Glomerular endothelial cell (primary cell): Measurements from ENCODE around the gene RPS6KA2. TPM values are rescaled to one million over a fixed set of nuclear protein-coding genes. Genes with fewer than 3 reads are reported as not detected.
"Not testable (repeated sequence)": the region's sequence is repeated elsewhere in the genome, so short reads cannot be mapped to it uniquely, and the experiment has no call there.

ENCODE experiments used
- DNase-seq: peaks from one replicate; pipeline ENCODE4 v3.0.0-alpha.2; 2011; ENCODE audit warnings: low read depth, low spot score; ENCODE audit errors: extremely low read depth
- total RNA-seq: library from RNA; depleted of rRNA; stranded (reverse); fragments of >200 nt; gene quantifications from 2 replicates; pipeline ENCODE4 v1.2.3, GENCODE V29; 2015

RPS6KA2 gene
- total RNA-seq, 1 donor from 2014 or later: 249 TPM

DNA sequence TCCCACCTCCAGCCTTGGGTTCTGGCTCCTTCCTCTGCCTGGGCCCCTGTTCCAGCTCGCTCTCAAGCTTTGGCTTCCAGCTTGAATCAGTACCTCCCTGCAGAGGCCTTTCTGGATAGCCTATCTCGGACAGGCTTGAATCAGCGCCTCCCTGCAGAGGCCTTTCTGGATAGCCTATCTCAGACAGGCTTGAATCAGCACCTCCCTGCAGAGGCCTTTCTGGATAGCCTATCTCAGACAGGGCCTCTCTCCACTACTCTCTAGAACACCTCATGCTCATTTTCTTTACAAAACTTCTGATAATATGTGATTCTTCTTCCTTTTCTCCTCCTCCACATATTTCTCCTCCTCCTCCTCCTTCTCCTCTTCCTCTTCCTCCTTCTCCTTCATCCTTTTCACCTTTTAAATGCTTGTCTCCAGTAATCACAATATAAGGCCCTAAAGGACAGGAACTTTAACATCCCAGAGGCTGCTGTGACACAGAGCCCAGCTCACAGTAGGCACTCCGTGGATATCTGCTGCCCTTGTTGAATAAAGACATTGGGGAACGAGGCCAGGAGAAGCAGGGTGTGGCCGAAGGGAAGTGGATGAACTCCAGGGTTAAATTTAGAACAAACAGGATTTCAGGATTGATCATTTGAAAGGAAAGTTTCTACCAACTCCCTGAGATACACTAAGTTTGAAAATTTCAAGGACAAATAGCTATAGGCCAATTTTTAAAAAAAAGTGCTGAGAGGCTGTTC is 9.3 kb upstream of the RPS6KA2 start:
- no peak for DNase-seq

DNA sequence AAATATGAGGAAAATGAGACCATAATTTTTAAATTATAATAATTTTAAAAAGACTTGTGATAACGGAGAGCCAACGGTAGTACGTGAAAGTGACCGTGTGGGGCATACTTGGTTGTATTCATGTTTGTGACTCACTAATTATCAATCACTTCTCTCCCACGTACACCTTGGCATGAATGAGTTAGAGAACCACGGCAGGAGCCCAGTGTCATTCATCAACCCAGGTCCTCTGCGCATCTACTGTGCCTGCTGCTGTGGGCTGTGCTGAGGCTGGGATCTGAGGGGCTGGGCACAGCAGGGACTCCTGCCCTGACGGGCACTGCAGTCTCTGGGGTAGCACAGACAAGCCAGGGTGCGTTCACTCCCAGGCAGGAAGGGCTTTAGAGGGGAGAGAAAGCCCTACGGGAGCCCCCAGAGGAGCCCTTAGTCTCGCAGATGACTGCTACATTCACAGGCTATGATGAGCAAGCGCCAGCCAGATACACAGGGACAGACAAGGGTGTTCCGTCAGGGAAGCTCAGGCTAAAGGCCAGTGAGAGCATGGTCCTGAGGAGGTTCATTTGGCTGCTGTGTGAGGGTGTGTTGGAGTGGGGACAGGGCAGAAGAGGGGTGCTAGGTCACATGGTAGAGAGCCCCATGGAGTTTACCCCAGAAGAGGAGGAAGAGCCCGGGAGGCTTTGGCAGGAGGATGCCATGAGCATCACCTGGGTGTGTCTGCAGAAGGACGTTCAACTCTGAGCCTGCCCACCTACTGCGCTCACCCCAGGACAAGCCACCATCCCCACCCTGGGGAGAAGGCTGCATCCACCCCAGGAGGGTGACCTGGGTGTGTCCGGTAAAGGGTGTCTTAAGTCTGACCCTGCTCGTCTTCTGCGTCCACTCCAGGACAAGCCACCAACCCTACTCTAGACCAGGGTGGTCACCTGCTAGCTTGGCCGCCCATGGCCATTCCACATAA is 8.2 kb upstream of the RPS6KA2 start:
- DNase-seq: no peak

DNA sequence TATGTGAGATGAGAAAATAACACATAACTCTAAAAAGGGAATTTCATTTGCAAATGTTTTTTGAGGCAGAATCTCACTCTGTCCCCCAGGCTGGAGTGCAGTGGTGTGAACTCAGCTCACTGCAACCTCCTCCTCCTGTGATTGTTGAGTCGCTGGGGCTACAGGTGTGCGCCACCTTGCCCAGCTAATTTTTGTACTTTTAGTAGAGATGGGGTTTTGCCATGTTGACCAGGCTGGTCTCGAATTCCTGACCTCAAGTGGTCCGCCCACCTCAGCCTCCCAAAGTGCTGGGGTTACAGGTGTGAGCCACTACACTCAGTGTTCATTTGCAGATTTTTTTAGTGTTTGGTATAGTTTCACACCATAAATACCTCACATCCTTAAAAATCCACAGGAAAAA is 7.5 kb upstream of the RPS6KA2 start:
- not testable (repeated sequence) for DNase-seq

DNA sequence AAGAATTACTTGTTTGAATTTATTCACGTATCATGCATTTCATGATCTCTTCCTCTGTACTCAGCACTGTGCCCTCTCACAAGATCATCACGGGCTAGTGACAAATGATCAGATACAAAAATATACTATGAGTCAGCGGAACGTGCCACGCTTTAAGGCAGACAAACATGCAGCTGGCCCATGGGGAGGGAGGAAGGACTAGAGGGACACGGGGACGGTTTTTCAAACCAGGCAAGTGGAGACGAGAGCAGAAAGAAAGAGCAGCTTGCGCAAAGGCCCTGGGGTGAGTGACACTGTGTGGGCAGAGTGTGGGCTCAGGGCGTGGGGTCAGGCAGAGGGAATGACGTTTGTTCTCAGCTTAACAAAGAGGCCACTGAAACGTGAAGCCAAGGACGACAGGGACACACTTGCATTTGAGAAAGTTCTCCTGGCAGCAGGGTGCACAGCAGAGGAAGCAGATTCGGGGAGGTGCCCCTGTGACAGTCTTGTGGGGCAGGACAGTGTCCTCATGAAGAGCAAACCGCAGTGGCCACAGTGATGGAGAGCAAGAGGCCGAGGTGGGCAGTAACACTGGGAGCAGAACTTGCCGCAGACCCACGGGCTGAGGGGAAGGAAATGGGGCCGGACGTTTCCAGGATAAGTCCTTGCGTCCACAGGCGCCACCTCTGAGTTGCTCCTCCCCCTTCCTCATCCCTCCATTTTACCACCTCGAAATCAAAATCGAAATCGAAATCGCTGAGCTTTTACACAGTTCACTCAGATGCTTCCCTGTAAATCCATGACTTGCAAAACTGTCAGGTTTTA is 6.9 kb upstream of the RPS6KA2 start:
- no peak for DNase-seq

DNA sequence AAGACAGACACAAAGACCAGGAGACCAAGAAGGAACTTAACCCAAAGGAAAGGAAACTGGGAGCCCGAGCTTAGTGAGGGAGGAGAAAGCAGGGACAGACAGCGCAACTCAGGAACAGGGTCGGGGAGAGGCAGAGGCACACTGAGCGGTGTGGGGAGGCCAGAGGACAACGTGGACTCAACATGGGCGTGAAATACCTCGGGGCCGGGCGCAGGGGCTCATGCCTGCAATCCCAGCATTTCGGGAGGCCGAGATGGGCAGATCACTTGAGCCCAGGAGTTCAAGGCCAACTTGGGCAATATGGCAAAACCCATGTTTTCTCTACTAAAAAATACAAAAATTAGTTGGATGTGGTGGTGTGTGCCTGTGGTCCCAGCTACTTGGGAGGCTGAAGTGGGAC is 5.7 kb upstream of the RPS6KA2 start:
- no peak for DNase-seq

DNA sequence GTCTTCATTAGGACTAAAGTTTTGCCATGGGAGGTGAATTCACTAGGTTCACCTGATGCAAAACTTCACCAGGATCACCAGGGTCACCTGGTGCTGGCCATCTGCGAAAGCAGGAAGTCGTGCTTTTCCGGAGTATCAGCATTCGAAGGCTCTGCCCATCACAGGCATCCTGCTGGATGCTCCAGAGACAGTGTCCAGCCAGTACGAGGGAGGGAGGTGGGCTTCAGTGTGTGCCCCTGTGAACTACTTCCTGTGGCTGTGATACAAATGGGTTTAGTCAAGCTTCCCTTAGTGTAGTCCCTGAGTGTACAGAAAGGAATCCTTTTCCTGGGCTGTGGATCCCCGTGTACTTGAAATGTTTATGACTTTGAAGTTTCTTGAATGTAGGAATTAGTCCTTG is 3.4 kb upstream of the RPS6KA2 start:
- no peak for DNase-seq

DNA sequence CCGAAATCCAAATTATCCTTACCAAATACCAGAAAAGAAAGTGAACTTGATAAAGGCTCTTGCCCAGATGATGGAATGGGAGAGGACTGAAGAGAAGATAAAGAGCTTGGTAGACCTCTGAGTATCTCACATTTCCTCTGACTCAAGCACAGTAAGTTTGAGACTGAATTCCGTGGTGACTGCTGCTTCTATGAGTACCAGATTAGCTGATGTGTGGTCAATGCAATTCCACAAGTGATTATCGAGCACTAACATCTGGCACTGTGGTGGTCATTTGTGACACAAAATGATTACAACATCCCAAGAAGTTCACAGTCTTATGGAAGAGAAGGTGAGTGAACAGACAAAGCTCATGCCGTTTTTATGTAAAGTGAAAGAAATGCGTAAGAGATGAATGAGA is 2.6 kb upstream of the RPS6KA2 start:
- DNase-seq: no peak

DNA sequence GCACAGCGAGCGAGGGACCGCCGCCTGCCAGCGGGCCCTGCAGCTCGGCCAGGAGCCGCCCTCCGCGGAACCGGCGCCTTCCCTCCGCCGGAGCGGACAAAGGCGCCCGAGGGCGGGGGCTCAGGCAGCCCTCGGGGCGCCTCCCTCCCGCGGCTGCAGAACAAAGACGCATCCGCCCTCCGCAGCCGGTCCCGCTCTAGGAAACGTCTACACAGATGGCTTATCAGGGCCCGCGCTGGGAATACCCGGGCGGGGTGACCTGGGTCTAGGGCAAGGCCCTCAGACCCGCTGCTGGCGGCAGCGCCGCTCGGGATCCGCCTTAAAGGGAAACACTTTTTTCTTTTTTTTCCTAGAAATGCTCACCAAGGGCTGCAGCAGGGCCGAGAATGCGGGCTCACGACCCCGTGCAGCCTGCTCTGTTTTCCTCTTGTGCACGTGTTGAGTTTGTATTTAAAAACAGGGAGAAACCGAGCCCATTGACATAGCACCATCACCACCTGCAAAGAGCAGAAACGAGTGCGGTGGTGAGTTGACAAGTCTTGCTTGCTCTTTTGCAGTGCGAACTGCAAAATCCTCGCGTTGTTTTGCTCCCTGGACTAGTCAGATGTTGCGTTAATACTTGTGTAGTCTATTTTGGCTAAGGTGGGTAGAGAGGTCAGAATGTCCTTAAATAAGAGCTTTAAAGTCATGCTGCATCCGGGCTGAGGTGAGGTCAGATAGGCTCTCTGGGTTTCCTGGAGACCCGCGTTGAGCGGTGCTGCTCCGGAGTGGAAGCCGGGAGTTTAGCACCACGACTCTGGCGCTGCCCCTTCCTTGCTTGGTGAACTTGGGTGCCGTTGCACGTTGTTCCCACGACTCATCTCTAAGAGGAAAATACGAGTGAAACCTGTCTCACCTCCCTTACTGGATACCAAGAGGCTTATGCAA is 1.1 kb upstream of the RPS6KA2 start:
- DNase-seq: no peak

DNA sequence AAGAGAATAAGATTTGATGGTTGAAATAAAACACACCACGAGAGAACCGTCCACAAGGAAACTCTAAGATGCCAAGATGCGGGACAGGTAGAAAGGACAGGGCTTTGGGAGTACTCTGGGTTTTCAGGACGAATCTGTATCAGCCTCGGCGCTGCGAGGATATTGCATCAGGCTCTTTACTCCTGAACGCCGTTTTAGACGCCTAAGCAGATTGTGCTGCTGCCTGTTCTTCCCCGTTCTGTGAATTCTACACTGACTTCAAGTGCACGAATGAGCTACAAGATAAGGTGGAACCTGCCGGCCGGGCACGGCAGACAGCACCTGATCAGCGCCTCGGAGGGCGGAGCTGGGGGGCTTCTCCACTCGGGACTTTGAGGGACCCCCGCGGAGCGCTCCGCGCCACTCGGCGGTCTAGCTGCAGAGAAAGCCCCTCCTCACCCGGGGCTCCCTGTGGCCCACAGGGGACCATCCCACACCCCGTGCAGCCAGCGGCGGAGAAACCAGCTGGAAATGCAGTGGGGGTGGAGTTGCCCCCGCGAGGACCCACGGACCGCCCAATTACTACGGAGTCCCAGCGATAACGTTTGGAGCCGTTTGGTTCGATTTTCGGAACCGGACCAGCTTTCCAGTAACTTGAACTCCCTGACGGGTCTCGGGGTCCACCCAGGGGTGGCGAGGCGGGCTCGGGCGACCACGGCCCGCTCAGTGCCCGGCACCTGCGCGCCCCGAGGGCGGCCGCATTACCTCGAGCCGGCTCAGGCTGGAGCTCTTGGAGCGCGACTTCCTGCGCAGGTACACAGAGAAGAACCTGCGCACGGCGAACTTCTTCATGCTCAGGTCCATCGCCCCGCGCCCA is 646 bp downstream of the RPS6KA2 start:
- no peak for DNase-seq

DNA sequence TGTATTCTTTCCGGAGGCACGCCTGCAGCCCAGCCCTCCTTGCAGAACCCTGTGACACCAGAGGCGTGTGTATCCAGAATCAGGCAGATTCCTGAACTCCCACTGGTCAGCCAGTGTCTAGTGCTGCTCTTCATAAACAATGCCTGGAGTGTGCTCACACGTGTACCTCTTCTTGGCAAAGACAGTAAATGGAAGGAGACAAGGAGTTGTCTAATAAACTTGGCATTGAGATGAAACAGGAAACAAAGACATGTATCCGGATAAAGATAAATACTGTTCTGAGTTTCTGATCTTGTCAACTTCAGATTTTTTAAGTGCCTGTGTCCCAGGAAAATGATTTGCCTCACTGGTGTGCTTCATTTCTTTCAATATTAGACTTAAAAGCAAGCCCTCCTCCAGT is 1.7 kb downstream of the RPS6KA2 start:
- no peak for DNase-seq

DNA sequence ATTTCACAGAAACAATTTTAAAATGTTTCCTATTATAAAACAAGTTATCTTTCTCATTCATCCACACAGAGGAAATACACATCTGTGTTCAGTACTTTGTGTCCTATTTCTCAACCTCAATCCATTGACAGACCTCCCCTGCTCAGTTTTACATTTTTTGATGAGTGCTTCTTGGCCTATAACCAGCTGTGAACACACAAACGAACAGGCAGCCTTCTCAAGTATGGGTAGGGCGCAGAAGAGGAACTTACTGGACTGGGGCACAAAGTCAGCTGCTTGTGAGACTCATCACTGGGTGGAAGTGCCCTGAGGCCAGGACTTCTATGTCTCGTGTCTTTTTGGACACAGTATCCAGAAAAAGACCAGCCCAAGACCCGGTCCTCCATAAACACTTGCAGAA is 2.8 kb downstream of the RPS6KA2 start:
- no peak for DNase-seq

DNA sequence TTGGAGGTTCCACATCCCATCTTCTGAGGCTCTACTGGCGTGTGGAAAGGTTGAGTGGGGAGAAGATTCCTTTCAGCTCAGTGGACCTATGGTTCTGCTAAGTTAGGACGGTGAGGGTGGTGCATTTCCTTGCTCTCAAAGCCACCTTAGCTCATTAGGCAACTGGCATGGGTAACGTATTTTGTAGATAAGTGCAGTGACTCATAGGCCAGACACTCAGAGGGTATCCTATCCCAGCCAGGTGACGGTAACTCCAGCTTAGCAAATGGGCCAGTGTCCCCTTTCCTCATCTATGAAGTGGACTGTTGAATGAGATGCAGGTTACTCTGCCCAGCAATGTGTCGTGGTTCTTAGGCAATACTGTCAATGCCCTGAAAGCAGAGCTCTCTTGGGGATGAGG is 3.7 kb downstream of the RPS6KA2 start:
- DNase-seq: no peak

DNA sequence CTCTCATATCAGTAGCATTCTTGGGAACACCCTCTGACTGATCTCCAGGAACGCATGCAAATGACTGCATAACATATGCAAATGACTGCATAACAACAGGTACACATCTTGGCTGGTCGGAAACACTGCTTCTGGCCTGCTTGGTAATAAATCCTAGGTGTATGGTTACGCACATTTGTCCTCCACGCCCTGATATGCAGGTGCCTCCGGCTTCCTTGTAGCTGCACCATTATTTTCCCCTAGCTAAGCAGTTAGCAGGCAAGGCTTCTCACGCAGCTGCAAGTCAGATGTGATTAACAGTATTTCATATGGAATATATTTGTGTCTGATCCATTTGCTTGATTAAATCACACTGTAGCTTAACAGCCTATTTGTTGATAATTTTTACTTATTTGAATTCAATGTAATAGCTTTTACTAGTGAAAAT is 5.9 kb downstream of the RPS6KA2 start:
- no peak for DNase-seq

DNA sequence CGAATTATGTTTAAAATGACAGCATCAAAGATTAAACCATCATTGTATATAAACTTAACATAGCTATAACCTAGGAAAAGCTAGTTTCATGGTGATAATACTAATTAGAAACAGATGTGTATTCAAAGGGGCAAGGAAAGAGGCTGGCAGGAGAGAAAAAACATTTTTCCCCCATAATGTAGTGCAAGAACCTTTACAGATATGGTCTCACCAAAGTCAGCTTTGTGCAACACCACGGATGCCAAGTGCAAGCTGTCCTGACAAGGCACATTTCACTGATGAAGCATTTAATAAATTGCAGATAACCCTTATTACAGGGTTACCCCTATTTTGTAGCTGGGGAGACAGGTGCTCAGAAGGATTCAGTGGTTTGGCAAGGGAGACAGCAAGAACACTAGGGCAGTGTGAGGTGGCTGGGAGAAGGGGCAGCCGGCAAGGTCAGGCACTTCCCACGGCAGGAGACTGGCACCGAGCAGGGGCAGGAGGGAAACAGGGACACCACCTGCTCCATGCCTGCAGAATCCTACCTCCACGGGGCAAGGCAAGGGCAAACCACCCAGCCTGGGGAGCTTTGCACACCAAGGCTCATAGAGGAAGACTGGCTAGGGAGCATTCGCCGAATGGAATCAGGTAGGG is 6.5 kb downstream of the RPS6KA2 start:
- DNase-seq: no peak

DNA sequence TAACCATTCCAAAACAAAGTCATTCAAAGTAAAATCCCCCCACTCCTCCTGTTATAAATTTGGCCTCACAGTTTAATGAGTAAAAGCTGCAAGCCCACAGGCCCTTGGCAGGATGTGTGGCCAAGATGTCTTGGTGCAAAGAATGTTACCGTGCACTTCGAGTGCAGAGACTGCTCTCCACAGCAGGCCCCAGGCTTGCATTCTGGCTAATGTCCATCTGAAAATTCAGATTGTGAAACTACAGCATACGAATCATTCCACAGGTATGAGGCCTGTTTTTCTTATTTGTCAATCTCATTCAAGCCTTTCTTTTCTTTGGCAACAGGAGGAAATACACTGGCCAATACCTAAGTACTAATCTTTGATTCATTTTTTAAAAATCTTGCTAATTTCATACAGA is 7.1 kb downstream of the RPS6KA2 start:
- no peak for DNase-seq

DNA sequence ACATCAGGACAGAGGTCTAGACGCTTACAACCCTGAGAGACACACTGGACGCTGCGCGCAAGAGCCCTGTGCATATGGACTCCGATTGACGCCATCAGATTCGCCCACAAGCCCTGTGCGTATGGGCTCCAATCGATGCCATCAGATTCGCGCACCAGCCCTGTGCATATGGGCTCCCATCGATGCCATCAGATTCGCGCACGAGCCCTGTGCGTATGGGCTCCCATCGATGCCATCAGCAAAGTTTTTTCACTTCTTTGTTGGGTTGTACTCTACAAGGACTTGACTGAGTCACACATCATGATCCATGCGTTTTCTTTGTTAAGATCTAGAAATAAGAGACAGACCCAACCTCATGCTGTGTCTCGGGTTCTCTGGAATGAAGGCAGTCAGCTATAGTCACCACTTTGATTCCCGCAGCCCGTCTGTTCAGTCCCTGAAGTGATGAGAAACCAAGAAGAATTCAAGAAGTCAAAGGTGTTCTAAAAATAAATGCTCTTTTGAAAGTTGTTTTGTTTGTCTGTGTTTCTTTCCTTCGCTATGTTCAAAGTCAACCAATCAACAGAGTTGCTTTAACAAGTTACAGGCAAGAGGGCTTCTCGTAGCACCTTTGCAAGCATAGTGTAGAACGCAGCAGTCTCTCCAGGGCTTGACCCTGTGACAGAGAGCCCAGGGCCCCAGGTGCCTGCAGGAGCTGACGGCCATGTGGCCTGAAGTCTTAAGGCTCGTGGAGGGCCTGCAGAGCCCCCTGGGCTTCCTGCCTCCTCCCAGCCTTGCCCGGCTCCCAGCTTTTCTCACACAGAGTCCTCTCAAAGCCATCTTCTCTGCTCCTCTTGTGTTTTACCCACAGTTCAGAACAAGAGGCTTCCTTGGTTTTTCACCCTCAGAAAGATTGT is 7.9 kb downstream of the RPS6KA2 start:
- DNase-seq: no peak

DNA sequence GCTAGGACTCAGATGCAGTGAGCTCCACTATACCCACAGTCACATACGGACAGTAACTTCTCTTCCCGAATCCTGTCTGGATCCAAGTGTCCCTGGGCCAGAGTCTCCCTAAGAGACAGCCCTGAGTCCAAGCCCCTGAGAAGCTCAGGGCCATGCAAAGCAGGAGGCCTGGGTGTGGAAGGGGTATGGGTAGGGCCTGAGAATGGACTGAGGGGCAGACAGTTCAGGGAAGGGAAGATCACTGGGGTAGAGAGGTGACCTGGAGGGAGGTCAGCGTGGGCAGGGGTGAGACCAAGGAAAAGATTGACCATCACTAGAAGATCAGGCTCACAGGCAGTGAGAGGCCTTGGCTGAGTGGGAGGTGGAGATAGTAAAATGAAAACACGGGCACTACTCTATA is 8.8 kb downstream of the RPS6KA2 start:
- DNase-seq: no peak

DNA sequence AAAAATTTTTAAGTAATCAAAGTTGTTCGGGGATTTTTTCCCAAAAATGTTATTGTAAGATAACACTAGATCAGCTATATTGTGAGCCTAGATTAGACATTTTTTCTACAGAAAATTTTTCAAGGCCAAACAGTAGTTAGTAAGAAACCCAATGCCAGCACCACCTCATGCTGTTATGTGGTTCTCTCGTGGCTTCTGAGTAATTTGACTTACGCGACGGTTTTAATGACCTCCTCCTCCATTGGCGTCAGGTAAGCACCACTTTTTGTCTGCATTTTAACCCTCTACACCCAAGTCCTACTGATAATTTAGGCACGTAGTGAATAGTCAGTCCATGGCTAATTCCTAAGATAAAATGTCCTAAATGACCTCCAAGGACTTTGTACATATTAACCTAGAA is 9.7 kb downstream of the RPS6KA2 start:
- DNase-seq: no peak
